B cell (primary cell): ENCODE measurements around the gene MYO18A. TPM values are rescaled to one million over a fixed set of nuclear protein-coding genes. Genes with fewer than 3 reads are reported as not detected.

ENCODE experiments used
- ATAC-seq: fragments of 200-7000 bp; cut with Tn5 transposase; one replicate; pipeline ENCODE4 v1.10.0; 2021; ENCODE audit warnings: low read depth, mild to moderate bottlenecking, moderate number of reproducible peaks, moderate library complexity
- CTCF ChIA-PET: fragments of 350-600 bp; sonication (Branson Sonifier 250); formaldehyde crosslinking; loops from one replicate; lab custom pipeline; 2021; ENCODE audit warnings: antibody characterized with exemption, inconsistent platforms; lab: Charles Lee
- POLR2A ChIA-PET: fragments of 350-600 bp; sonication (Branson Sonifier 250); formaldehyde crosslinking; loops from one replicate; lab custom pipeline; 2021; ENCODE audit warnings: antibody characterized with exemption; lab: Charles Lee
- DNase-seq: peaks from one replicate; pipeline ENCODE4 v3.0.0; 2013
- H2AFZ ChIP-seq: 2 replicates; pipeline ENCODE4 v1.6.1; 2012; ENCODE audit warnings: mild to moderate bottlenecking, low read depth, low read length; ENCODE audit not compliant: insufficient read depth, poor library complexity, severe bottlenecking
- H3K27ac ChIP-seq, 2 donors: 1 replicate in 1 of 2; 2 replicates in 1 of 2; pipeline ENCODE4 v1.5.1; 2012 to 2013; ENCODE audit warnings: low read length in 2 of 2, mild to moderate bottlenecking in 2 of 2, moderate library complexity in 1 of 2
- H3K27me3 ChIP-seq, 4 experiments: fragments of 200-600 bp in 1 of 4; sonication (generic) in 1 of 4; replicated peaks in 1 of 4; 1 replicate in 2 of 4; 2 replicates in 2 of 4; pipeline versions ENCODE4 v1.6.1 to v1.7.0; 2013 to 2016; ENCODE audit warnings: low read length in 3 of 4, mild to moderate bottlenecking in 2 of 4, mixed read lengths in 1 of 4, moderate library complexity in 1 of 4; ENCODE audit not compliant: insufficient read depth in 4 of 4, control insufficient read depth in 3 of 4; ENCODE audit errors: control extremely low read depth in 1 of 4
- H3K36me3 ChIP-seq, 2 experiments: replicated peaks in 1 of 2; 1 replicate in 1 of 2; 2 replicates in 1 of 2; pipeline versions ENCODE4 v1.6.1 to v1.7.1; 2013; ENCODE audit warnings: low read length in 1 of 2; ENCODE audit not compliant: insufficient read depth in 2 of 2, control insufficient read depth in 1 of 2; ENCODE audit errors: control extremely low read depth in 1 of 2, extremely low read depth in 1 of 2
- H3K4me1 ChIP-seq, 2 donors: fragments of 200-600 bp in 1 of 2; sonication (generic) in 1 of 2; 1 replicate in 1 of 2; 2 replicates in 1 of 2; pipeline versions ENCODE4 v1.5.1 to v1.6.1; 2013 to 2017; ENCODE audit warnings: low read length in 2 of 2; ENCODE audit not compliant: control insufficient read depth in 2 of 2, insufficient read depth in 2 of 2
- H3K4me2 ChIP-seq: replicated peaks from 2 replicates; pipeline ENCODE3; 2012; ENCODE audit warnings: mild to moderate bottlenecking, low read depth, low read length; ENCODE audit not compliant: poor library complexity, severe bottlenecking
- H3K4me3 ChIP-seq, 5 experiments: fragments of 200-600 bp in 1 of 5; sonication (generic) in 1 of 5; 1 replicate in 3 of 5; 2 replicates in 2 of 5; pipeline versions ENCODE4 v1.5.1 to v1.7.0; 2011 to 2016; ENCODE audit warnings: low read length in 4 of 5, mild to moderate bottlenecking in 4 of 5, low read depth in 2 of 5, control low read depth in 1 of 5, moderate library complexity in 1 of 5; ENCODE audit not compliant: insufficient read depth in 1 of 5; ENCODE audit errors: control extremely low read depth in 1 of 5, extremely low read depth in 1 of 5
- H3K79me2 ChIP-seq: fragments of 200-600 bp; sonication (generic); one replicate; pipeline ENCODE4 v1.6.0; 2016; ENCODE audit warnings: low read length; ENCODE audit not compliant: control insufficient read depth, insufficient read depth
- H3K9ac ChIP-seq: fragments of 200-600 bp; sonication (generic); 2 replicates; pipeline ENCODE4 v1.6.1; 2017; ENCODE audit warnings: mild to moderate bottlenecking, low read length, moderate library complexity
- H3K9me3 ChIP-seq, 3 donors: one replicate each; pipeline versions ENCODE4 v1.6.1 to v1.7.1; 2013; ENCODE audit warnings: low read length in 2 of 3; ENCODE audit not compliant: control insufficient read depth in 2 of 3, insufficient read depth in 1 of 3; ENCODE audit errors: control extremely low read depth in 1 of 3
- H4K20me1 ChIP-seq: 2 replicates; pipeline ENCODE4 v1.6.0; 2012; ENCODE audit warnings: mild to moderate bottlenecking, low read length; ENCODE audit not compliant: insufficient read depth, control insufficient read depth, poor library complexity, severe bottlenecking
- H3K27ac Mint-ChIP-seq: one replicate; pipeline ENCODE4 v1.8.0; 2021; ENCODE audit warnings: mixed read lengths
- H3K27me3 Mint-ChIP-seq: one replicate; pipeline ENCODE4 v1.8.0; 2021; ENCODE audit warnings: mixed read lengths
- H3K4me1 Mint-ChIP-seq: one replicate; pipeline ENCODE4 v1.8.0; 2021; ENCODE audit warnings: mixed read lengths
- H3K4me3 Mint-ChIP-seq: one replicate; pipeline ENCODE4 v1.8.0; 2021; ENCODE audit warnings: mixed read lengths
- H3K9me3 Mint-ChIP-seq: one replicate; pipeline ENCODE4 v1.8.0; 2022; ENCODE audit warnings: mixed read lengths; ENCODE audit not compliant: insufficient read depth
- CTCF ChIP-seq: fragments of 200-600 bp; IDR thresholded peaks from one replicate; pipeline ENCODE4 v1.8.0; 2022; ENCODE audit warnings: antibody characterized with exemption, mild to moderate bottlenecking
- EZH2 ChIP-seq: IDR thresholded peaks from 2 replicates; pipeline ENCODE4 v1.6.1; 2012; ENCODE audit warnings: borderline replicate concordance, low read depth, mild to moderate bottlenecking, moderate library complexity, low read length; ENCODE audit not compliant: insufficient read depth, poor library complexity, severe bottlenecking
- WGBS: methylation state at CpG from one replicate; pipeline ENCODE4 v1.1.5; 2013; ENCODE audit warnings: missing lambda C conversion rate; ENCODE audit not compliant: insufficient coverage; 5-methylcytosine and 5-hydroxymethylcytosine counted together
- intact Hi-C: fragments of 100-400 bp; cut with micrococcal nuclease; formaldehyde crosslinking; loops from one replicate; pipeline ENCODE4 v1.10.0; 2022
- polyA plus RNA-seq: library from polyadenylated mRNA; depleted of rRNA; stranded (reverse); fragments of >200 nt; gene quantifications from 2 replicates; pipeline ENCODE4 v1.2.3, GENCODE V29; 2012
- total RNA-seq, 2 donors: library from RNA; stranded (reverse); fragments of 120-200 nt in 1 of 2; gene quantifications; 1 replicate in 1 of 2; 2 replicates in 1 of 2; pipeline versions ENCODE4 v1.2.3 to v1.2.4, GENCODE V29; 2013 to 2022

Gene MYO18A
- total and polyA plus RNA-seq, 2 donors (not counting 1 experiment from before 2014, with no cell fraction given) = 72.2 to 155 TPM

GRCh38 chr17:29121442-29121841, 58.8 kb downstream of the MYO18A start:
- no peak overlapping the region for H2AFZ ChIP-seq
- Mint-ChIP-seq H3K4me3 (no peak overlapping the region), H3K9me3 (no peaks in the 10 kb centered on the region), H3K27ac (no peak overlapping the region), H3K4me1 (no peaks in the 10 kb centered on the region), H3K27me3 (no peaks in the 10 kb centered on the region)
- DNase-seq (no peak), ATAC-seq (no peak)
- TF ChIP-seq CTCF (no peak), EZH2 (no peak)
- peaks cover 0 to 55% of the 10 kb centered on the region in 2 experiments for H3K36me3 ChIP-seq
- peaks cover 57% of the 10 kb centered on the region for H3K79me2 ChIP-seq
- no peak overlapping the region for H3K9ac ChIP-seq
- 97% methylated on average over 7 of the region's 10 CpGs for WGBS
- no peak overlapping the region for H3K27ac ChIP-seq
- peaks cover 70% of the 10 kb centered on the region for H4K20me1 ChIP-seq
- H3K4me3 ChIP-seq = no peak overlapping the region
- ChIA-PET POLR2A (interaction anchor here (0.7 kb wide), 1 partner anchor 470 kb away, joined by 3 read pairs; no protein-coding TSS in a partner anchor), CTCF (interaction anchor here (0.6 to 13.9 kb wide), 5 partner anchors 21 to 158 kb away, joined by 3 to 359 read pairs (median 4); partner anchors contain the start of gene MYO18A)
- no peak overlapping the region for H3K4me2 ChIP-seq
- no peaks in the 10 kb centered on the region for H3K27me3 ChIP-seq
- H3K4me1 ChIP-seq = peaks cover 0 to 4% of the 10 kb centered on the region in 2 donors
- no peaks in the 10 kb centered on the region for H3K9me3 ChIP-seq
- intact Hi-C loops = no loop called here

- H3K36me3 ChIP-seq = peaks cover 0 to 65% of the 10 kb centered on the region in 2 experiments
- no peaks in the 10 kb centered on the region for H3K9me3 Mint-ChIP-seq
- H3K4me1 Mint-ChIP-seq = no peaks in the 10 kb centered on the region
- H4K20me1 ChIP-seq = peaks cover 66% of the 10 kb centered on the region
- H3K4me2 ChIP-seq = no peak overlapping the region
- no peaks in the 10 kb centered on the region for H3K27me3 Mint-ChIP-seq
- DNase-seq = no peak
- no peaks in the 10 kb centered on the region for H3K9me3 ChIP-seq
- ATAC-seq = no peak
- no peak overlapping the region for H2AFZ ChIP-seq
- H3K79me2 ChIP-seq = peaks cover 54% of the 10 kb centered on the region
- no peak overlapping the region for H3K27ac Mint-ChIP-seq
- CTCF ChIA-PET = interaction anchor here (1.1 to 13.9 kb wide), 6 partner anchors 9 to 157 kb away, joined by 3 to 359 read pairs (median 3); no protein-coding TSS in a partner anchor
- H3K4me1 ChIP-seq = peaks cover 0 to 4% of the 10 kb centered on the region in 2 donors
- no peak overlapping the region for H3K4me3 ChIP-seq
- WGBS = 97% methylated on average over 2 of the region's 2 CpGs
- POLR2A ChIA-PET = no interaction called here
- H3K27ac ChIP-seq = no peak overlapping the region
- intact Hi-C loops = no loop called here
- H3K4me3 Mint-ChIP-seq = no peak overlapping the region
- no peak for TF ChIP-seq CTCF
- no peak for TF ChIP-seq EZH2
- no peaks in the 10 kb centered on the region for H3K27me3 ChIP-seq
- no peak overlapping the region for H3K9ac ChIP-seq
These were observed 59.8 kb downstream of the MYO18A start for GRCh38 chr17:29120433-29120832.
